OCI-M1 (cell line): ENCODE results near the gene ENOPH1.
"Not testable (repeated sequence)": the region's sequence is repeated elsewhere in the genome, so short reads cannot be mapped to it uniquely, and the experiment has no call there.

ENCODE experiments used
- DNase-seq: peaks from one replicate; lab custom pipeline; 2025; lab: John Stamatoyannopoulos, UW

Gene ENOPH1

DNA sequence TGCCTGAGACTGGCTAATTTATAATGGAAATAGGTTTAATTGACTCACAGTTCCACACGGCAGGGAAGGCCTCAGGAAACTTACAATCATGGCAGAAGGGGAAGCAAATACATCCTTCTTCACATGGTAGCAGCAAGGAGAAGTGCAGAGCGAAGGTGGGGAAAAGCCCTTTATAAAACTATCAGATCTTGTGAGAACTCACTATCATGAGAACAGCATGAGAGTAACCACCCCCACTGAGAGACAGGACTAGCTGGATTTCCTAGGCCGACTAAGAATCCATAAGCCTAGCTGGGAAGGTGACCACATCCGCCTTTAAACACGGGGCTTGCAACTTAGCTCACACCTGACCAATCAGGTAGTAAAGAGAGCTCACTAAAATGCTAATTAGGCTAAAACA is 42.7 kb downstream of the ENOPH1 start:
- DNase-seq = not testable (repeated sequence)

DNA sequence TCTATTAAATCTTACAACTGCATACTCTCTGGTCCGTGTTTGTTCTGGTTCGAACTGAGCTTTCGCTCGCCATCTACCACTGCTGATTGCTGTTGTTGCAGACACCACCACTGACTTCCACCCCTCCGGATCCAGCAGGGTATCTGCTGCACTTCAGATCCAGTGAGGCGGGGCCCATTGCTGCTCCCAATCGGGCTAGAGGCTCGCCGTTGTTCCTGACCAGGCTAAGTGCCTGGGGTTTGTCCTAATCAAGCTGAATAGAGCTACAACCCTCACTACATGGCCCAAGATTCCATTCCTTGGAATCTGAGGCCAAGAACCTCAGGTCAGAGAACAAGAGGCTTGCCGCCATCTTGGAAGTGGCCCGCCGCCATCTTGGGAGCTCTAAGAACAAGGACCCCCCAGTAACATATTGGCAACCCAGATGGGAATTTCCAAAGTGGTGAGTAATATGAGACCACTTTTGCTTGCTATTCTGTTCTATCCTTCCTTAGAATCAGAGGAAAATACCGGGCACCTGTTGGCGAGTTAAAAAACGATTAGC is 43.3 kb downstream of the ENOPH1 start:
- DNase-seq = no peak

DNA sequence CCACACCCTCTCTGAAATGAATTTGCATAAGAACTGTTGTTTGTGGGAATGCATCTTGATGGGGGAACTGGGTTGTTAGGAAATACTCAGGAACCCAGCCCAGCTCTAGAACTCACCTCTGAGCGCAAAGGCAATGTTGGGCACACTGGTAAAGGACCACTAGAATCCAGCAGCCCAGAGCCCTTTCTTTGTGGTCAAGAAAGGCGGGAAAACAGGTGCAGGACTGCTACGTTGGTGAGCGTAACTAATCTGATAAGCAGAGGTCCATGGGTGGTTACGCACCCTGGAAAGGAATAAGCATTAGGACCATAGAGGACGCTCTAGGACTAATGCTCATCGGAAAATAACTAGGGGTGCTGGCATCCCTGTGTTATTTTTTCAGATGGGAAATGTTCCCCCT is 45.5 kb downstream of the ENOPH1 start:
- DNase-seq = not testable (repeated sequence)

DNA sequence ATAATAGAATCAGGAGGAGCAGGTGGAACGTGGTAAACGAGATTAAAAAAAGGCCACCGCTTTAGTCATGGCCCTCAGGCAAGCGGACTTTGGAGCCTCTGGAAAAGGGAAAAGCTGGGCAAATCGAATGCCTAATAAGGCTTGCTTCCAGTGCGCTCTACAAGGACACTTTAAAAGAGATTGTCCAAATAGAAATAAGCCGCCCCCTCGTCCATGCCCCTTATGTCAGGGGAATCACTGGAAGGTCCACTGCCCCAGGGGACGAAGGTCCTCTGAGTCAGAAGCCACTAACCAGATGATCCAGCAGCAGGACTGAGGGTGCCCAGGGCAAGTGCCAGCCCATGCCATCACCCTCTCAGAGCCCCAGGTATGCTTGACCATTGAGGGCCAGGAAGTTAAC is 47.1 kb downstream of the ENOPH1 start:
- not testable (repeated sequence) for DNase-seq

DNA sequence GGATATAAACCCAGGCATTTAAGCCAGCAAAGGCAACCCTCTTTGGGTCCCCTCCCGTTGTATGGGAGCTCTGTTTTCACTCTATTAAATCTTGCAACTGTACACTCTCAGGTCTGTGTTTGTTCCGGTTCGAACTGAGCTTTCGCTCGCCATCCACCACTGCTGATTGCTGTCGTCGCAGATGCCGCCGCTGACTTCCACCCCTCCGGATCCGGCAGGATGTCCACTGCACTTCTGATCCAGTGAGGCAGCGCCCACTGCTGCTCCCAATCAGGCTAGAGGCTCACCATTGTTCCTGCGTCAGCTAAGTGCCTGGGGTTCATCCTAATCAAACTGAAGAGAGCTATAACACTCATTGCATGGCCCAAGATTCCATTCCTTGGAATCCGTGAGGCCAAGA is 49.2 kb downstream of the ENOPH1 start:
- no peak for DNase-seq

DNA sequence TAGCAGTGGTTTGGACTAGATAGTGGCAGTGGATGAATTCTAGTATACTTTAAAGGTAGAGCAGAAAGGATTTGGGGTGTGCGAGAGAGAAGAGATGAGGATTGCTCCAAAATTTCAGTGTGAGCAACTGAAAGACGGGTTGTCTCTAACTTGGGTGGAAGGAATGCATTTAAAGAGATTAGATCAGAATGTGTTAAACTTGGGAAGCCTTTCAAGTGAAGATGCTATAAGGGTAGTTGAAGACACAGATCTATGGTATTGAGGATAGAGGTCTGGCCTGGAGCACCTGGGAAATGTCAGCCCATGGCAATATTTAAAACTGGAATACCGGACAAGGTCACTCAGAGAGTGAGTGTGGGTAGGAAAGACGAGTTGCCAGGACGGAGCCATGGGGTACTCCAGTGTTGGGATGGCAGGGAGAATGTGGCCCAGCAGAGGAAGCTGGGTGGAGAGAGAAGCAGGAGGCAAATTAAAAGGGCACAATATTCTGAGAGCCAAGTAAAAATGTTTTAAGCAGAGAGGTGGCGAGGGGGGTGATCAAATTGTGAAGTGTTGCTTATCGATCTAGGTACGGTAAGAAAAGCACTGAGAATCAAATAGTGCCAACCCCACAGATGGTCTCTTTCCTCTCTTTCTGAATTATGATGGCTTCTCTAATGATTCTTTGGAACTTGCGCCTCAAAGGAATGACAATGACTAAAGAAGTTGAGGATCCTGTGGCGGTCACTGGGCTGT is 50.5 kb downstream of the ENOPH1 start:
- no peak for DNase-seq

DNA sequence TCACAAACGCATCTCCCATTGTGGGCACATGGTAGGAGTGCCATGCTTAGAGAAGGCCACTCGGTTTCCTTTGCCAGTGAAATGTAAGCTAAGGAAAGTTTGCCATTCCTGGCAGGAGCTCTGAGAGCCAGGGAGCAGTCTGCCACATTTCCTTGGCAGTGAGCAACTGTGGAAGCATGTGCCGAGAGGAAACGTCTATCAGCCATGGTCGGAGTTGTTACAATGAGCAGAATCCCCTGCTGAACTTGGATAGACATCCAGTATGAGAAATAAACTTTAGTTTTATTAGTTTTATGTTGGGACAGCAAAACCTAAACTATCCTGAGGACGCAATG is 51.1 kb downstream of the ENOPH1 start:
- no peak for DNase-seq

DNA sequence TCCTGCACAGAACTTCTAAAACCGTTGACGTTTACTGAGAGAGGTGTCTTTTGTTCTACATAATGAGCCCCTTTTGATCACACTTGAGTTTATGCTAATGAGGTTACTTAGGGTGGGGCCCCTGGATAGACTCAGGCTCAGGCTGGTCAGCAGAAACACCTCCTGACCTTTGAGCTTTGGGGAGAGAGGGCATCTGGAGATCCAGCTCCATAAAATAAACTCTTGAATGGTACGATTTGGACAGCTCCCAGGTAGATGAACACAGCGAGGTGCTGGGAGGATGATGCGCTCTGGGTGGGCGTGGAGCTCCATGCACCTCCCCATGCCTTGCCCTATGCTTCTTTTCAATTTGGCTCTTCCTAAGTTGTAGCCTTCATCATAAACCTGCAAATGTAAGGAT is 52.0 kb downstream of the ENOPH1 start:
- no peak for DNase-seq

DNA sequence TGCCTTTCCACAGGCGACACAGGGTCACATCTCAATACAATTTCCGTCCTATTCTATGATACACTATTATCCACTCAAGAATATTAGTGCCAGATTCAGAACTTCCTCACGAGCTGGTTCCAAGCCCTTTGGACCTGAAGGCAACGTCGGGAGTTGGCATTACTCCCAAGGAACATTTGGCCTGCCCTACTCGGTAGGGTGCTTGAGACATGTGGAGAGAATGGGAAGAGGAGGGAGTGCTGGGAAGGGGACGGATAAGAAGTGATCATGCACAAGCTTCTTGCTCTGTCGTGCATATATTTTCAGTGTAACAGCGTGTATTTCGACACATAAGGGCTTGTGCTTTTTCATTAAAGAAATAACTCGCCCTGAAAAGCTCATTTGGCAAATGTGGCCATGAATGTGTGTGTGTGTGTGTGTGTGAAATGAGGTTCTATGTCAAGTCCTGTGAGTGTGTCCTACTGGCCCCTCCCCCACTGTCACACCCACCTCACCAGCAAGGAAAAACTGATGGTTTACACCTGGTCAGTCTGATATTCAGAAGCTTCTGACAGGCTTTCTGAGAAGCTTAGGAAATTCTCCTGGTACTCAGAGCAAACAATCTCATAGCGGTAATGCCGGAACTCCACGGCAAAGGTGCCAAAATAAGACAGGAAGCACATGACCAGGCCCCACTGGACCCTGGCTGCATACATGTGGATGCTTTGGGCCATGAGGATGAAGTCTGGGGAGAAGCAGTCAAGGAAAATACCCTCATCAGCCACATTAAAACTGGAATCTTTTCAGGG is 54.8 kb downstream of the ENOPH1 start:
- no peak for DNase-seq

DNA sequence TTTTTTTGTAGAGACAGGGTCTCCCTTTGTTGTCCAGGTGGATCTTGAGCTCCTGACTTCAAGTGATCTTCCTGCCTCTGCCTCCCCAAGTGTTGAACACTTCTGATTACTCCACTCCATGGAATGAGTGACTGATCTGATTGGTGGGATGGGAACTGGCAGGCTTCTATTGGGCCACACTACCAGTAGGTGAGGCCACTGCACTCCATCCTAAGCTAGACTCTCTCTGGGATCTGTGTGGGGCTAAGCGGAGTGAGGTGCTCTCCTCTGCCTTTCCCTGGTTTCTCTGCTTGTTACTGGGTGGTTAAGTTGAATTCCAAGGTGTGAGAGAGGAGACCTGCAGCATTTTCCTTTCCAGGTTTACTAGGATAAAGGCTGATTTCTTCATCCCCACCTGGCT is 58.7 kb downstream of the ENOPH1 start:
- DNase-seq = no peak

DNA sequence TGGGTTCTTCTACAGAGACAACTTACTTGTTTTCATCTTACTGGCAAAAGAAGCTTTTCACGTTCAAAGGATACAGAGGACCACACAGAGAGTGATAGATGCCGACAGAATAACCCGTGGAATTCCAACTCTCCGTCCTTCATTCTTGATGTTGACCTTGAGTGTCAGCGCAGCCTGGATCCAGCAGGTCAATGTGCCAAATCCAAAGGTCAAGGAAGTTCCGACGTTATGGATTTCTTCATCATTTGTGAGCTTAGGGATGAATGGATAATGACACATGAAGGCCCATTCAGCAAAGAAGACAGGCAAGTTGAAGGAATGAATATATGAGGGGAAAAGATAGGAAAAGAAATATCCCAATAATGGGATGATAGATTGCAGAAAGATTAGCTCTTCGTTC is 59.6 kb downstream of the ENOPH1 start:
- DNase-seq = no peak

DNA sequence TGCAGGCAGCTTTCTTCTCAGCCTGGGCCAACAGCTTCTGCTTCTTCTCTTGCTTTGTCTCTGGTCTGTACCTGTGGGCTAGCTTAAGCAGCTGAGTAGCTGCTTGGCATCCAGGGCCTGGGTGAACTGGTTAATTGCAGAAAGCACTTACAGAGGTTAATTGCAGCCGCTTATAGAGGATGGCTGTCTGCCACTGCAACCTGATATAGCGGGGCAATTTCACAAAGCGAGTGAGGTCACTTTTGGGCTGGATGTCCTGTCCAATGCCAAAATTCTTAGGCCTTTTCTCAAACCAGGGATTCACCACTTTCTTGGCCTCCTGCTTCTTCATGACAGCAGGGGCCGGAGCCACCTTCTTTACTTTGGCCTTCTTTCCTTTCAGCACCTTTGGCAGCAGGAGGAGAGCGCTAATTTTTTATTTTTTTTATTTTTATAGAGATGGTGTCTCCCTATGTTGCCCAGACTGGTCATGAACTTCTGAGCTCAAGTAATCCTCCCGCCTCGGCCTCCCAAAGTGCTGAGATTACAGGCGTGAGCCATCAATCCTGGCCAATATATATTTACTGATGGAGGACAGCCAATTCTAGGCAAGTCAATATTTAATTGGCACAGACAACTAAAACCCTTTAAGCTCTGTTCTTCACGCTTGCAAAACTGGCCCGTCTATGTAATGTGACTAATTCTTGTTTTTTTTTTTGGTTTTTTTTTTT is 61.0 kb downstream of the ENOPH1 start:
- no peak for DNase-seq

DNA sequence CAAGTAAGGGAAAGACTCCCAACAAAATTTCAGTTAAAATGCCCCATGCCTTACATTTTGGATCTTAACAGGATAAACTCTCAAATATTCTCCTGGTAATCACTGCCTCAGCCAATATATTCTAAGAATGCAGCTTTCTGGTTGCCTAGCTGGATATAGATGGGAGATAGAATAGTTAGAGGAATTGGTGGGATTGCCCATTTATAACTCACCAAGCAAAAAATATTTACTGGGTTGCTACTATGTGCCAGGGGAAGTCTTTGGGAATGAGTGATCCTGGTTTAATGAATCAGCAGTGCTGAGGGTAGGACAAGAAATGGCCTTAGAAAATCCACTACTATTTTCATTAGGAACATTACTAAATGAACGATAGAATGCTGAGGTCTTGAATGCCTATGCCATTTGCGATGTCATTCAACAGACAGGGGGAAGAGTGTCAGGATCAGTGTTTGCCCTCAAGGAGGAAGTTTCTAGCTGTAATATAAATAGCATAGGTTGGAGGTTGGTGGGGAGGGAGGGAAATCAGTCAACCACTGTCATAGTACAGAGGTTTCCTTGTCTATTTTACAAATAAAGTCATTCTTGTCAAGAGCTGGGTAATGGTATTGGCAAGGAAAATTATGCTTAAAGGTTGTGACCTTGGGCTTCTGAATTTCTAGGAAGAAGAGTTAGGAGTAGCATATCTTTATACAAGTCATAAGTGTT is 63.5 kb downstream of the ENOPH1 start:
- DNase-seq = no peak

DNA sequence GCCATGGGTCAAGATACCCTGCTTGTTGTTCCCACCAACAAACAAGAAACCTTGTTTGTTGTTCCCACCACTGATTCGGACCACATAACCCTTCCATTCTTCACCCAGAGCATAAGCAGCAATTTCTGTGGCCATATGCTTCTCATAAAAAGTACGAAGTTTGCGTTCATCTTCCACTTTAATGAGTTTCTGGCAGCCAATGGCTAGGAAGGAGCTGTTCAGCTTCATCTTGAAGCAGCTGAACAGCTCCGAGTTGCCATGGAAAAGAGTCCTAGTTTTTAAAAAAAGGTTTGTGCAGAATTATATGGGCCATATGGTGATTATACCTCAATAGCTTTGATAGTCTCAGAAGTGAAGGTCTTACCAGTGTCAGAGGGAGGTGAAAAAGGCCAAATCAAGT is 65.3 kb downstream of the ENOPH1 start:
- DNase-seq = no peak

DNA sequence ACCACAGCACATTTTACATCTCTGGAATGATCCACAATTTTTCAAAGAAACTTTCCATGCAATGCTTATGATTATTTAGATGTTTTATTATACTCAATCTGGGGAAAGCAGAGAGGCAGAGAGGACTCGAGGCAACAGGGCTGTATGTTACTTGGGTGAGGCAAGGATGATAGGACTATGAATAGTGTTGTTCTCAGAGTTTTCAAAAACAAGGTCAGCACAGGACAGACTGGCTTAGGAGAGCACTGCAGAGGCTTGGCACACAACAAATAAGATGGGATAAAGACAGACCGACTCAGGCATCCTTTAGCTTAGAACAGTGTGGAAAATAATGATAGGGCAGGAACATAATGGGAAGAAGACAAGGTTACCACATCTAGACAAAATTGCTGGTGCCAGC is 66.0 kb downstream of the ENOPH1 start:
- no peak for DNase-seq

DNA sequence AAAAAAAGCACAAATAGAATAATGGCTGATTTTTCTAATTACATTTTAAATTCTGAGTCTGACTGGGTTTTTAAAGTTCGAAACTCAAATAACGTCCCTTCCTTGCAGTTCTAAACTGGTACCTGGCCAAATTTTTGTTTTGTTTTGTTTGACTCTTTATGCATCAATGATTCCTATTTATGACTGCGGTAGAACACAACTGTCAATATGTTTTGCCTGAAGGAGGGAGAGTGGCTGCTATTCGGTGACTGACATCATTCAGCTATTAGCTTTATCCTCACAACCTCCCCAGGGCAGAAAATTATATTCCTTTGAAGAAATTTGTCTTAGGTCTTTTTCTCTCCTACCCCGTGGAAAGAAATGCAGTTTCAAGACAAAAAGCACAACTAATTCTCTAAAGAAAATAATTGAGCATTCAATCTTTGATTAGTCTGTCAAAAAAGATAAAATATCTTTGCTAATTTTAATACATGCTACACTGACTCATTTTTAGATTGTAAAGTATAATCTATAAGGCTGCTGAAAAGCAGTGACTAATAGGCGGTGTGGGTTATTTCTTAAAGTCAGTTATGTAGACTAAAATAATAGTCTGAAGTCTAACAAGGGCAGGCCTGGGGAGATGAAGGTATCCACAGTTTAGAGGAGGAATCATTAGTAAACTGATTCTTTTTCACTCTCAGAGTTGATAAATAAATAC is 69.5 kb downstream of the ENOPH1 start:
- no peak for DNase-seq

DNA sequence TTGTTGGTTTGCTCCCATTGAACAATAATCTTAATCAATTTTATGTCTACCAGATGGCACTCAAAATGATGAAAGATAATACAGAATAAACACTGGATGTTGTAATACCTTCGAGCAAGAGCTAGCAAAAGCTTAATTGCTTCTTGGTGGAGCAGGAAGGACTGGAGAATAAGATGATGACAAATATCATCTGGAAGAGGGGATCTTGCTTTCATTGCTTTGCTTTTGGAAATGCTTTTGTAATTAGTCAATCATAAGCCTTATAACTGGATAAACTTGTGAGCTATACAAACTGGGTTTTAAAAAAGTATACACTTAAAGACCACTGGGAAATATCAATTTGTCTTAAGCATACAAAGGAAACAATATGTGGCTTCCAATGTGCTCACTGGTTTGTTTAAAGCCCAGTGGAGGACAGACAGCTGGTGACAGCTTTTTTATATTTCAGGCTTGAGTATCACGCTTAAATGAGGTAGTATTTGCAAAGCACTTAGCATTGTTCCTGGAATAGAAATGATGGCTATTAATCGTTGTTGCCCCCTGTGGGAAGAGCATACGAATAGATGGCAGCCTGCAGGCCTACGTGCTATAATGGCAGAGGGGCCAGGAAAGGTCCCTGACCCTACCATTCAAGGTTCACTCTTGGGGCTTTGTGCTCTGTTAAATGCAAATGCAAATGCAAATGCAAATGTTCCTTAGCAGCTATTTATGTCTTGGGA is 70.2 kb downstream of the ENOPH1 start:
- no peak for DNase-seq

DNA sequence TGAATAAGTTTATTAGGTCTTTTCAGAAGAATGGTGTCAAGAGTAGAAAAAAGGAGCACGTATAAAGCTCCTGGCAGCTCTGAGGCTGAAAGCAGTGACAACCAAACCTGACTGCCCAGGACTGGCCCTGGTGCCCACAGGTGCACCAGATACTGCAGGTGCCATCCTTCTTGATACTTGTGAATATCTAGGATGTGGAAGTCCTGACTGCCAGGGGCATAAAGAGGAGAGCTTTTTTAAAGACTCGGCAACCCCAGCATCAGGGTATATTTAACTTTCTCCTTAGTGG is 70.7 kb downstream of the ENOPH1 start:
- DNase-seq = no peak

DNA sequence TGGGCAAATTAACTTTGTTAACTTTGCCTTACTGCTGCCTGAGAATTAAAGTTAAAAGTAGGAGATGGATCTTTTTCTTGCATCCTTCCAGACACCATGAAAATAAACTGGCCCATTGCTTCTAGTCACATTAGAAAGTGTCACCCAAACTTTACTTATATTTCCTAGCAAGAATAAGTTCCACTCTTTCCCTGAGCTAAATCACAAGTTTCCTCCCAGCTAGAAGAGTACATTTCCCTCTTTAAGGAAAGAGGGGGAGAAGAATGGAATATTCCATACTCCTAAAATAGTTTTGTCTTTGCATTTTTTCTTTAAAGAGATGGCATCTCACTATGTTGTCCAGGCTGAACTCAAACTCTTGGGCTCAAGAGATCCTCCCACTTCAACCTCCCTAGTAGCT is 77.6 kb downstream of the ENOPH1 start:
- no peak for DNase-seq

DNA sequence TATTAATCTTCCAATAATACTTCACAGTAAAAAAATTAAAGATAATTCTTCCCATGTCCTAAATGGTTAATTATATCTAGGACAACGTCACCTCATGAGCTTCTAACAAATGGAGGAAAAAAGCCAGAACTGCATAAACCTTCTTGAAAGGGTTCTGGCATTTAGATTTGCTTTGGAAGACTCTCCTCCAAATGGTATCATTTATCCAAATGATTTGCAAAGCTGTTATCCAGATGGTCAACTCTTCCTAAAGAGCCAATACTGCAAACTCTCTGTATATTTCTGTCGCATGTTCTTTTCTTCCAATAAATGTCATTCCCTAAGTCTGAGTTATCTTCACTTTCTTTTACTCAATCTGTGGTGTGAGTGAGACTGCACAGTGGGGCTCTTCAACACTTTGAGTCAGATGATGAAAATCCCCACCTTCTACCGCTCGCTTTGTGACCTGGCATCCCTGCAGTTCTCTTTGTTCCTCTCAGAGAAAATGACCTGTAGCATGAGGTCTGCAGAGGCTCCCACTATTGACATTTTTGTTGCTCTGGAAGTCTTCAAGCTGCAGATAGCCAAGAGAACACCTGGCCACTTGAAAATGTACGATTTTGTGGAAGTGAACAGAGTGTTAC is 78.5 kb downstream of the ENOPH1 start:
- no peak for DNase-seq

DNA sequence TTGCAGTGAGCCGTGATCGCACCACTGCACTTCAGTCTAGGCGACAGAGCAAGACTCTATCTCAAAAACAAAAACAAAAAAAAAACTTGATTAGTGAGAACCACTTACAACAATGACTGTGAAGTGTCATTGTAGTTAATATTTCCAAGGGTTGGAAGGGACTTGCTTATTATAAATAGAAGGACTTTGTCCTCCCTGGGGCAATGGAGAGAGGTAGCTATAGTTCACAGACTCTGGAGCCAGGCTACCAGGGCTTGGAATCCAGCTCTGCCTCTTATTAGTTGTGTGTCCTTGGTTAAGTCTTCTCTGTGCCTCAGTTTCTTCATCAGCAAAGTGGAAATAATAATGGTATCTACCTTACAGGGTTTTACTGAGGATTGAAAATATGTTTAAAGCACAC is 79.8 kb downstream of the ENOPH1 start:
- no peak for DNase-seq
